ENCODE data around the gene ZC3H7A. TPM values are rescaled to one million over a fixed set of nuclear protein-coding genes. Genes with fewer than 3 reads are reported as not detected.

The ZC3H7A gene
- total and polyA plus RNA-seq, 9 of the 15 experiments (the other 6 are each of a cell fraction or from before 2014, with no cell fraction given), result 19.8 to 49.1 (median 28.2) TPM

DNA sequence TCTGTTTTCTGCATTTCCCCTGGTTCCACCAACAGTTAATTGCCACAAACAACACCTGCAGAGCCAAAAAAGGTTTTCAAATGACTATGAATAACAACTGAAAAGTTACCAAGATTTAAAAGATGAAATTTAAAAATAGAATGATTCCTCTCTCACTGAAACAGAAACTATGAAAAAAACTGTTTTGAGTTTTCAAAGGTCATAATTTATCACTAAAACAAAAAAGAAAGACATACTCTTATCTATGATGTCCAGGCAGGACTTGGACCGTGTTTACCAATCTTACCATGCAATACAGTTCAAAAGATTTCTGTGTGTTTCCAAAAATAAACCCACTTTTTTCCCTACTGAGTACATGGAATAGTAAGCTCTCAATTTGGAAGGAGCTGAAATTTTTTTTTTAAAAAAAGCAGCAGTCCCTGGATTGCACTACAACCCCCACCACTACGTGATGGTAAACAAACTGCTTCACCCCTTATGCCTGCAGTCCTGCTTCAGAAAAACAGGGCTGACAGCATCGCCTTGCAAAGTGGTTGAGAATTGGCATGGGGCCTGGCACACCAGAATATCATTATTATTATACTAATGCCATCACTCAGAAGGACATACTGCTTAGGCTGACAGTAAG is 62.9 kb downstream of the ZC3H7A start (continued):
- TF ChIP-seq, protein P1, sequence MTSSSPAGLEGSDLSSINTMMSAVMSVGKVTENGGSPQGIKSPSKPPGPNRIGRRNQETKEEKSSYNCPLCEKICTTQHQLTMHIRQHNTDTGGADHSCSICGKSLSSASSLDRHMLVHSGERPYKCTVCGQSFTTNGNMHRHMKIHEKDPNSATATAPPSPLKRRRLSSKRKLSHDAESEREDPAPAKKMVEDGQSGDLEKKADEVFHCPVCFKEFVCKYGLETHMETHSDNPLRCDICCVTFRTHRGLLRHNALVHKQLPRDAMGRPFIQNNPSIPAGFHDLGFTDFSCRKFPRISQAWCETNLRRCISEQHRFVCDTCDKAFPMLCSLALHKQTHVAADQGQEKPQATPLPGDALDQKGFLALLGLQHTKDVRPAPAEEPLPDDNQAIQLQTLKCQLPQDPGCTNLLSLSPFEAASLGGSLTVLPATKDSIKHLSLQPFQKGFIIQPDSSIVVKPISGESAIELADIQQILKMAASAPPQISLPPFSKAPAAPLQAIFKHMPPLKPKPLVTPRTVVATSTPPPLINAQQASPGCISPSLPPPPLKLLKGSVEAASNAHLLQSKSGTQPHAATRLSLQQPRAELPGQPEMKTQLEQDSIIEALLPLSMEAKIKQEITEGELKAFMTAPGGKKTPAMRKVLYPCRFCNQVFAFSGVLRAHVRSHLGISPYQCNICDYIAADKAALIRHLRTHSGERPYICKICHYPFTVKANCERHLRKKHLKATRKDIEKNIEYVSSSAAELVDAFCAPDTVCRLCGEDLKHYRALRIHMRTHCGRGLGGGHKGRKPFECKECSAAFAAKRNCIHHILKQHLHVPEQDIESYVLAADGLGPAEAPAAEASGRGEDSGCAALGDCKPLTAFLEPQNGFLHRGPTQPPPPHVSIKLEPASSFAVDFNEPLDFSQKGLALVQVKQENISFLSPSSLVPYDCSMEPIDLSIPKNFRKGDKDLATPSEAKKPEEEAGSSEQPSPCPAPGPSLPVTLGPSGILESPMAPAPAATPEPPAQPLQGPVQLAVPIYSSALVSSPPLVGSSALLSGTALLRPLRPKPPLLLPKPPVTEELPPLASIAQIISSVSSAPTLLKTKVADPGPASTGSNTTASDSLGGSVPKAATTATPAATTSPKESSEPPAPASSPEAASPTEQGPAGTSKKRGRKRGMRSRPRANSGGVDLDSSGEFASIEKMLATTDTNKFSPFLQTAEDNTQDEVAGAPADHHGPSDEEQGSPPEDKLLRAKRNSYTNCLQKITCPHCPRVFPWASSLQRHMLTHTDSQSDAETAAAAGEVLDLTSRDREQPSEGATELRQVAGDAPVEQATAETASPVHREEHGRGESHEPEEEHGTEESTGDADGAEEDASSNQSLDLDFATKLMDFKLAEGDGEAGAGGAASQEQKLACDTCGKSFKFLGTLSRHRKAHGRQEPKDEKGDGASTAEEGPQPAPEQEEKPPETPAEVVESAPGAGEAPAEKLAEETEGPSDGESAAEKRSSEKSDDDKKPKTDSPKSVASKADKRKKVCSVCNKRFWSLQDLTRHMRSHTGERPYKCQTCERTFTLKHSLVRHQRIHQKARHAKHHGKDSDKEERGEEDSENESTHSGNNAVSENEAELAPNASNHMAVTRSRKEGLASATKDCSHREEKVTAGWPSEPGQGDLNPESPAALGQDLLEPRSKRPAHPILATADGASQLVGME (CRISPR knock-in tag; IDR thresholded peaks at IDR 0.05), result no peak
- TF ChIP-seq, protein P2, sequence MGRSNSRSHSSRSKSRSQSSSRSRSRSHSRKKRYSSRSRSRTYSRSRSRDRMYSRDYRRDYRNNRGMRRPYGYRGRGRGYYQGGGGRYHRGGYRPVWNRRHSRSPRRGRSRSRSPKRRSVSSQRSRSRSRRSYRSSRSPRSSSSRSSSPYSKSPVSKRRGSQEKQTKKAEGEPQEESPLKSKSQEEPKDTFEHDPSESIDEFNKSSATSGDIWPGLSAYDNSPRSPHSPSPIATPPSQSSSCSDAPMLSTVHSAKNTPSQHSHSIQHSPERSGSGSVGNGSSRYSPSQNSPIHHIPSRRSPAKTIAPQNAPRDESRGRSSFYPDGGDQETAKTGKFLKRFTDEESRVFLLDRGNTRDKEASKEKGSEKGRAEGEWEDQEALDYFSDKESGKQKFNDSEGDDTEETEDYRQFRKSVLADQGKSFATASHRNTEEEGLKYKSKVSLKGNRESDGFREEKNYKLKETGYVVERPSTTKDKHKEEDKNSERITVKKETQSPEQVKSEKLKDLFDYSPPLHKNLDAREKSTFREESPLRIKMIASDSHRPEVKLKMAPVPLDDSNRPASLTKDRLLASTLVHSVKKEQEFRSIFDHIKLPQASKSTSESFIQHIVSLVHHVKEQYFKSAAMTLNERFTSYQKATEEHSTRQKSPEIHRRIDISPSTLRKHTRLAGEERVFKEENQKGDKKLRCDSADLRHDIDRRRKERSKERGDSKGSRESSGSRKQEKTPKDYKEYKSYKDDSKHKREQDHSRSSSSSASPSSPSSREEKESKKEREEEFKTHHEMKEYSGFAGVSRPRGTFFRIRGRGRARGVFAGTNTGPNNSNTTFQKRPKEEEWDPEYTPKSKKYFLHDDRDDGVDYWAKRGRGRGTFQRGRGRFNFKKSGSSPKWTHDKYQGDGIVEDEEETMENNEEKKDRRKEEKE (IDR thresholded peaks at IDR 0.05; ENCODE audit: borderline replicate concordance in 1 of 2, control insufficient read depth in 1 of 2, low read depth in 2 of 2, low read length in 1 of 2), result no peak
- TF ChIP-seq ZNF778 (CRISPR knock-in tag; IDR thresholded peaks at IDR 0.05) (no peak), TAF15 (IDR thresholded peaks at IDR 0.05; ENCODE audit: low read depth, low read length) (no peak), SMAD4 (CRISPR knock-in tag; conservative IDR thresholded peaks at IDR 0.05) (no peak), CBFB (CRISPR knock-in tag; IDR thresholded peaks at IDR 0.05) (no peak), JUNB (CRISPR knock-in tag; conservative IDR thresholded peaks at IDR 0.05) (no peak), POLR2AphosphoS5 (IDR thresholded peaks at IDR 0.05; ENCODE audit: control insufficient read depth, insufficient read depth, low read depth, low read length) (0 out of 2 replicates have a peak, but pooled peaks have one; percentile 44), RCOR1 (IDR thresholded peaks at IDR 0.05; ENCODE audit: borderline replicate concordance in 1 of 2, low read depth in 2 of 2, low read length in 2 of 2) (peak in 1 of 2 experiments; percentile 97; a peak in 2 of 4 replicates), ETV6 (IDR thresholded peaks at IDR 0.05; ENCODE audit: borderline replicate concordance in 1 of 2, low read depth in 2 of 2, low read length in 1 of 2) (no peak), ETV6 (CRISPR knock-in tag; IDR thresholded peaks at IDR 0.05; ENCODE audit: borderline replicate concordance) (no peak), PHF8 (IDR thresholded peaks at IDR 0.05; ENCODE audit: borderline replicate concordance, low read length) (no peak), NR1H2 (CRISPR knock-in tag; IDR thresholded peaks at IDR 0.05) (no peak)
- TF ChIP-seq, protein P3, sequence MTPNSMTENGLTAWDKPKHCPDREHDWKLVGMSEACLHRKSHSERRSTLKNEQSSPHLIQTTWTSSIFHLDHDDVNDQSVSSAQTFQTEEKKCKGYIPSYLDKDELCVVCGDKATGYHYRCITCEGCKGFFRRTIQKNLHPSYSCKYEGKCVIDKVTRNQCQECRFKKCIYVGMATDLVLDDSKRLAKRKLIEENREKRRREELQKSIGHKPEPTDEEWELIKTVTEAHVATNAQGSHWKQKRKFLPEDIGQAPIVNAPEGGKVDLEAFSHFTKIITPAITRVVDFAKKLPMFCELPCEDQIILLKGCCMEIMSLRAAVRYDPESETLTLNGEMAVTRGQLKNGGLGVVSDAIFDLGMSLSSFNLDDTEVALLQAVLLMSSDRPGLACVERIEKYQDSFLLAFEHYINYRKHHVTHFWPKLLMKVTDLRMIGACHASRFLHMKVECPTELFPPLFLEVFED (CRISPR knock-in tag; conservative IDR thresholded peaks at IDR 0.05), result no peak
- TF ChIP-seq, protein P4, sequence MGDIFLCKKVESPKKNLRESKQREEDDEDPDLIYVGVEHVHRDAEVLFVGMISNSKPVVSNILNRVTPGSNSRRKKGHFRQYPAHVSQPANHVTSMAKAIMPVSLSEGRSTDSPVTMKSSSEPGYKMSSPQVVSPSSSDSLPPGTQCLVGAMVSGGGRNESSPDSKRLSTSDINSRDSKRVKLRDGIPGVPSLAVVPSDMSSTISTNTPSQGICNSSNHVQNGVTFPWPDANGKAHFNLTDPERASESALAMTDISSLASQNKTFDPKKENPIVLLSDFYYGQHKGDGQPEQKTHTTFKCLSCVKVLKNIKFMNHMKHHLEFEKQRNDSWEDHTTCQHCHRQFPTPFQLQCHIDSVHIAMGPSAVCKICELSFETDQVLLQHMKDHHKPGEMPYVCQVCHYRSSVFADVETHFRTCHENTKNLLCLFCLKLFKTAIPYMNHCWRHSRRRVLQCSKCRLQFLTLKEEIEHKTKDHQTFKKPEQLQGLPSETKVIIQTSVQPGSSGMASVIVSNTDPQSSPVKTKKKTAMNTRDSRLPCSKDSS (IDR thresholded peaks at IDR 0.05; ENCODE audit: low read depth, partially characterized antibody), result no peak
